Measurements from ENCODE around the gene ST3GAL4. TPM values are rescaled to one million over a fixed set of nuclear protein-coding genes. Genes with fewer than 3 reads are reported as not detected.
A peak's percentile ranks its signal among the peaks of the same experiment; 100 is the strongest.
"Not testable (repeated sequence)": the region's sequence is repeated elsewhere in the genome, so short reads cannot be mapped to it uniquely, and the experiment has no call there.

ST3GAL4 gene
- total and polyA plus RNA-seq, 7 donors, result 43.1 to 336 (median 69.2) TPM

GRCh38 chr11:126368336-126369119, 13.0 kb downstream of the ST3GAL4 start:
- H3K36me3 ChIP-seq; H3K27ac ChIP-seq; H3K9me3 ChIP-seq; H3K27me3 ChIP-seq; H3K4me3 ChIP-seq; intact Hi-C loops (cut with DNase I): not testable (repeated sequence)
- DNase-seq, result peak; percentile 53
- 55% methylated on average over 11 of the region's 11 CpGs for WGBS, 2 donors
- peaks cover 0 to 25% (median 19%) of the 10 kb centered on the region in 4 donors for H3K4me1 ChIP-seq

GRCh38 chr11:126370016-126370415, 14.5 kb downstream of the ST3GAL4 start:
- Histone ChIP-seq H3K27ac (no peak overlapping the region), H3K27me3 (no peaks in the 10 kb centered on the region), H3K4me3 (no peak overlapping the region), H3K4me1 (peaks cover 0 to 22% (median 16%) of the 10 kb centered on the region in 4 donors), H3K36me3 (no peaks in the 10 kb centered on the region), H3K9me3 (no peaks in the 10 kb centered on the region)
- WGBS, 2 donors, result 81 to 86% methylated on average over 3 of the region's 3 CpGs
- intact Hi-C loops (cut with DNase I), result no loop called here
- DNase-seq, result peak; percentile 26
- TF ChIP-seq CTCF (IDR thresholded peaks at IDR 0.05), result no peak
- TF ChIP-seq EP300 (IDR thresholded peaks at IDR 0.05), result no peak
- no peak for TF ChIP-seq POLR2A (IDR thresholded peaks at IDR 0.05)
- TF ChIP-seq POLR2AphosphoS5 (IDR thresholded peaks at IDR 0.05), result no peak

GRCh38 chr11:126371595-126371994, 16.1 kb downstream of the ST3GAL4 start:
- Histone ChIP-seq H3K4me3 (no peak overlapping the region), H3K27me3 (no peaks in the 10 kb centered on the region), H3K4me1 (peaks cover 0 to 14% (median 2%) of the 10 kb centered on the region in 4 donors), H3K36me3 (no peaks in the 10 kb centered on the region), H3K27ac (no peak overlapping the region), H3K9me3 (no peaks in the 10 kb centered on the region)
- DNase-seq, result peak; percentile 5
- 94 to 97% methylated on average over 7 of the region's 7 CpGs for WGBS, 2 donors
- intact Hi-C loops (cut with DNase I), result no loop called here
- TF ChIP-seq POLR2A (IDR thresholded peaks at IDR 0.05), result no peak
- no peak for TF ChIP-seq POLR2AphosphoS5 (IDR thresholded peaks at IDR 0.05)
- TF ChIP-seq EP300 (IDR thresholded peaks at IDR 0.05), result no peak
- TF ChIP-seq CTCF (IDR thresholded peaks at IDR 0.05), result no peak

- H3K36me3 ChIP-seq; H3K9me3 ChIP-seq; H3K27ac ChIP-seq; H3K27me3 ChIP-seq; H3K4me3 ChIP-seq; intact Hi-C loops (cut with DNase I): not testable (repeated sequence)
- 77 to 79% methylated on average over 12 of the region's 12 CpGs for WGBS, 2 donors
- DNase-seq, result peak; percentile 44
- H3K4me1 ChIP-seq, result peaks cover 0 to 11% (median 0%) of the 10 kb centered on the region in 4 donors
Observed at GRCh38 chr11:126373389-126374066, 18.0 kb downstream of the ST3GAL4 start.

- peaks cover 0 to 11% (median 0%) of the 10 kb centered on the region in 4 donors for H3K4me1 ChIP-seq
- DNase-seq, result peak; percentile 60
- H3K27me3 ChIP-seq; intact Hi-C loops (cut with DNase I); H3K27ac ChIP-seq; H3K9me3 ChIP-seq; H3K36me3 ChIP-seq; H3K4me3 ChIP-seq: not testable (repeated sequence)
- 95 to 96% methylated on average over 22 of the region's 28 CpGs for WGBS, 2 donors
Observed at GRCh38 chr11:126374562-126375300, 19.2 kb downstream of the ST3GAL4 start.

- Histone ChIP-seq H3K4me3 (no peak overlapping the region), H3K27ac (no peak overlapping the region), H3K36me3 (no peaks in the 10 kb centered on the region), H3K27me3 (no peaks in the 10 kb centered on the region), H3K4me1 (peaks cover 0 to 11% (median 0%) of the 10 kb centered on the region in 4 donors), H3K9me3 (no peaks in the 10 kb centered on the region)
- DNase-seq, result no peak
- 52 to 69% methylated on average over 7 of the region's 7 CpGs for WGBS, 2 donors
- TF ChIP-seq CTCF (IDR thresholded peaks at IDR 0.05) (no peak), POLR2AphosphoS5 (IDR thresholded peaks at IDR 0.05) (no peak), EP300 (IDR thresholded peaks at IDR 0.05) (no peak), POLR2A (IDR thresholded peaks at IDR 0.05) (no peak)
- intact Hi-C loops (cut with DNase I), result no loop called here
Observed at GRCh38 chr11:126375726-126376125, 20.2 kb downstream of the ST3GAL4 start.

Data from sigmoid colon (tissue), 7 donors.